ENCODE data around the gene PSMD9. TPM values are rescaled to one million over a fixed set of nuclear protein-coding genes. Genes with fewer than 3 reads are reported as not detected.

Gene PSMD9
- total RNA-seq, 2 donors from 2014 or later: 46.1 to 68.3 TPM

DNA sequence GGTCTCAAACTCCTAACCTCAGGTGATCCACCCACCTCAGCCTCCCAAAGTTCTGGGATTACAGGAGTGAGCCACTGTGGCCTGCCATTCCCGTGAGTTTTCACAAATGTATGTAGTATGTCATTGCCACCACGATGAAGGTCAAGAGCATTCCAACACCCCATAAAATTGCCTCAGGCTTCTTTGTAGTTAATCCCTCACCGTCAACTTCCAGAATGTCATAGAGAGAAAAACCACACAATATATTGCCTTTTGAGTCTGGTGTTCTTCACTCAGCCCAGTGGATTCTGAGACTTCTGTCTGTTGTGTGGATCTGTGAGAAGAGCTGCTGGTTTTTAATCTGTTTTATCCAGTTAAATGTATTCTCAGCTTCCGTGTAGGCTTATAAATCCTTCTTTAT is 17.2 kb downstream of the PSMD9 start:
- Histone ChIP-seq H3K9me3 (no peaks in the 10 kb centered on the region), H3K36me3 (peaks cover 6% of the 10 kb centered on the region), H3K9ac (ENCODE audit: low read depth in 2 of 2, low read length in 2 of 2) (no peak overlapping the region), H3K27ac (no peak overlapping the region), H3K4me3 (no peak overlapping the region), H3K4me1 (no peaks in the 10 kb centered on the region), H3K27me3 (no peaks in the 10 kb centered on the region)
- intact Hi-C loops (cut with DNase I): no loop called here
- no peak for DNase-seq
- TF ChIP-seq, protein P1, sequence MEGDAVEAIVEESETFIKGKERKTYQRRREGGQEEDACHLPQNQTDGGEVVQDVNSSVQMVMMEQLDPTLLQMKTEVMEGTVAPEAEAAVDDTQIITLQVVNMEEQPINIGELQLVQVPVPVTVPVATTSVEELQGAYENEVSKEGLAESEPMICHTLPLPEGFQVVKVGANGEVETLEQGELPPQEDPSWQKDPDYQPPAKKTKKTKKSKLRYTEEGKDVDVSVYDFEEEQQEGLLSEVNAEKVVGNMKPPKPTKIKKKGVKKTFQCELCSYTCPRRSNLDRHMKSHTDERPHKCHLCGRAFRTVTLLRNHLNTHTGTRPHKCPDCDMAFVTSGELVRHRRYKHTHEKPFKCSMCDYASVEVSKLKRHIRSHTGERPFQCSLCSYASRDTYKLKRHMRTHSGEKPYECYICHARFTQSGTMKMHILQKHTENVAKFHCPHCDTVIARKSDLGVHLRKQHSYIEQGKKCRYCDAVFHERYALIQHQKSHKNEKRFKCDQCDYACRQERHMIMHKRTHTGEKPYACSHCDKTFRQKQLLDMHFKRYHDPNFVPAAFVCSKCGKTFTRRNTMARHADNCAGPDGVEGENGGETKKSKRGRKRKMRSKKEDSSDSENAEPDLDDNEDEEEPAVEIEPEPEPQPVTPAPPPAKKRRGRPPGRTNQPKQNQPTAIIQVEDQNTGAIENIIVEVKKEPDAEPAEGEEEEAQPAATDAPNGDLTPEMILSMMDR (IDR thresholded peaks at IDR 0.05): no peak

DNA sequence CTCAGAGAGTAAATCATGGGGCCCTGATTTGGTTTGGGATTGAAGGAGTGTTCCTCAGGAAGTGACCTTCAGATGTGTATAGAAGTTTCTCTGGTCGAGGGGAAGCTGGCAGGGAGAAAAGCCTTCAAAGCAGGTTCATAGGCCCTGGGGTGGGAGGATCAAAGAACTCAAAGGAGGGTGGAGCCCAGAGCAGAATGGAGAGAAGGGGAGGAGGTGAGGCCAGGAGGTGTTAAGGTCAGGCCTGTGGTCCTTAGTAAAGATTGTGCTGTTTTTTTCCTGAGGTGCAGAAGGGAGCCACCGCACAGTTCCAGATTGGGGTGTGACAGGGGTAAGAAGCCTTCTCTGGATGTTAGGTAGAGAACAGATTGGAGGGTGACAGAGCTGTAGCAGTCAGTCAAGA is 20.1 kb downstream of the PSMD9 start:
- intact Hi-C loops (cut with DNase I): no loop called here
- H3K27ac ChIP-seq: no peak overlapping the region
- DNase-seq: no peak
- no peaks in the 10 kb centered on the region for H3K4me1 ChIP-seq
- no peaks in the 10 kb centered on the region for H3K9me3 ChIP-seq
- H3K36me3 ChIP-seq: no peaks in the 10 kb centered on the region
- H3K4me3 ChIP-seq: no peak overlapping the region
- no peaks in the 10 kb centered on the region for H3K27me3 ChIP-seq
- TF ChIP-seq, protein P1 (IDR thresholded peaks at IDR 0.05): no peak
- H3K9ac ChIP-seq (ENCODE audit: low read depth in 2 of 2, low read length in 2 of 2): no peak overlapping the region

DNA sequence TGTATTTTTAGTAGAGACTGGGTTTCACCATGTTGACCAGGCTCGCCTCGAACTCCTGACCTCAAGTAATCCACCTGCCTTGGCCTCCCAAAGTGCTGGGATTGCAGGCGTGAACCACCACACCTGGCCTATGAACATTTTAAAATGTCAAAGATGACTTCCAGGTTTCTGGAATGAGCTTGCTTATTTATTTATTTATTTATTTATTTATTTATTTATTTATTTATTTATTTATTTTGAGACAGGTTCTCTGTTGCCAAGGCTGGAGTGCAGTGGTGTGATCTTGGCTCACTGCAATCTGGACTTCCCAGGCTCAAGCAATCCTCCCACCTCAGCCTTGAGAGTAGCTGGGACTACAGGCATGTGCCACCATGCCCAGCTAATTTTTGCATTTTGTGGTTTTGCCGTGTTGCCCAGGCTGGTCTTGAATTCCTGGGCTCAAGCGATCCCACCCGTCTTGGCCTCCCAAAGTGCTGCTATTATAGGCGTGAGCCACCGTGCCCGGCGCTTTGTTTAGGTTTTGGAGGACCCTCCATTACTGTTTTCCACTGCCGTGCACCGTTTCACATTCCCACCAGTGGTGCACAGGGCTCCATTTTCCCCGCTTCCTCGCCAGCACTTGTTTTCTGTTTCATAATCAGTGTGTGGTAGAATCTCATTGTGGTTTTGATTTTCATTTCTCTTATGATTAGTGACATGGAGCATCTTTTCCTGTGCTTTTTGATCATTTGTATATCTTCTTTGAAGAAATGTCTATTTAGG is 23.4 kb downstream of the PSMD9 start:
- Histone ChIP-seq H3K27me3 (no peaks in the 10 kb centered on the region), H3K9ac (ENCODE audit: low read depth in 2 of 2, low read length in 2 of 2) (no peak overlapping the region), H3K27ac (no peak overlapping the region), H3K9me3 (no peaks in the 10 kb centered on the region), H3K4me1 (no peaks in the 10 kb centered on the region), H3K4me3 (no peak overlapping the region), H3K36me3 (no peaks in the 10 kb centered on the region)
- TF ChIP-seq, protein P1 (IDR thresholded peaks at IDR 0.05): no peak
- intact Hi-C loops (cut with DNase I): no loop called here
- no peak for DNase-seq

DNA sequence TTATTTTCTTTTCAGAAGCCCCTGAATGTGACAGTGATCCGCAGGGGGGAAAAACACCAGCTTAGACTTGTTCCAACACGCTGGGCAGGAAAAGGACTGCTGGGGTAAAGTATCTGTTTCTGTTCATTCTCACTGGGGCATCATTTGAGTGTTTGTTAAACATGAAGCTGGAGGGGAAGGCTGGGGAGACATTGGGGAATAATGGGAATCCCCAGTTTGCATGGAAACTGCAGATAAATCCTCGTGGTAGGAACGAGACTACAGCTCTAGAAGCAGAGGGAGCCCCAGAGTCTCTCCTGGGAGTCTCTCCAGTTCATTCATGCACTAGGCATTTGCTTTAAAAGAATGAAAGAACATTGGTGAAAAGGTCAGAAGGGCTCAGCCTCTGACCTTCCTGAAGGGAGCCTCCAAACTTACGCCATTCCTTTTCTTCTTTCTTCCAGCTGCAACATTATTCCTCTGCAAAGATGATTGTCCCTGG is 27.3 kb downstream of the PSMD9 start:
- no peak for DNase-seq
- Histone ChIP-seq H3K4me3 (no peak overlapping the region), H3K9ac (ENCODE audit: low read depth in 2 of 2, low read length in 2 of 2) (no peak overlapping the region), H3K27ac (no peak overlapping the region), H3K9me3 (no peaks in the 10 kb centered on the region), H3K27me3 (no peaks in the 10 kb centered on the region), H3K4me1 (no peaks in the 10 kb centered on the region), H3K36me3 (no peaks in the 10 kb centered on the region)
- intact Hi-C loops (cut with DNase I): no loop called here
- TF ChIP-seq, protein P1 (IDR thresholded peaks at IDR 0.05): no peak

DNA sequence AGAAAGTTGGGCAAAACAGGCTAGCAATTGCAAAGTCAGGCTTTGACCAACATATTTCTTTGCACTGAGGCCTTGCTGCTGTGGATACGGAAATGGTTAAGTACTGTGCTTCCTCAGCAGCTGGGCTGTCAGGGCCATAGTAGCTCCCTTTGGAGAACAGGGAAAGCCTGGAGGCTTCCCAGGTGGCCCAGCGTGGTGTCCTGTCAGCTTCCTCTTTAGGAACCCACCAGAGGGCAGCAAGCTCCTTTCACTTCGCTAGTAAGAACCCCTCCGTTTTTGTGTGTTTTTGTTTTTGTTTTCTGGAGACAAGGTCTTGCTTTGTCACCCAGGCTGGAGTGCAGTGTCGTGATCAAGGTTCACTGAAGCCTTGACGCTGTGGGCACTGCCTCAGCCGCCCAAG is 28.1 kb downstream of the PSMD9 start:
- Histone ChIP-seq H3K27ac (no peak overlapping the region), H3K9me3 (no peaks in the 10 kb centered on the region), H3K4me1 (no peaks in the 10 kb centered on the region), H3K36me3 (no peaks in the 10 kb centered on the region), H3K4me3 (no peak overlapping the region), H3K9ac (ENCODE audit: low read depth in 2 of 2, low read length in 2 of 2) (no peak overlapping the region), H3K27me3 (no peaks in the 10 kb centered on the region)
- intact Hi-C loops (cut with DNase I): no loop called here
- TF ChIP-seq, protein P1 (IDR thresholded peaks at IDR 0.05): no peak
- DNase-seq: no peak
